Activated T-cell treated with anti-CD3 and anti-CD28 coated beads for 24 hours (primary cell): ENCODE measurements around the gene TOP1.
A peak's percentile ranks its signal among the peaks of the same experiment; 100 is the strongest.
"Not testable (repeated sequence)": the region's sequence is repeated elsewhere in the genome, so short reads cannot be mapped to it uniquely, and the experiment has no call there.

Source experiments
- DNase-seq: peaks from one replicate; pipeline ENCODE4 v3.0.0-alpha.2; 2020; ENCODE audit warnings: low read depth

TOP1 gene

GRCh38 chr20:41028359-41029149 lies at the start of gene TOP1:
TSS of gene TOP1 (plus strand) at chr20:41028822. CDS start at chr20:41029068, 246 bp downstream.
- DNase-seq = peak; percentile 99

- no peak for DNase-seq
Measured at GRCh38 chr20:40979247-40979646, 49.4 kb upstream of the TOP1 start.

- no peak for DNase-seq
Measured at GRCh38 chr20:40980106-40980827, 48.4 kb upstream of the TOP1 start.

- no peak for DNase-seq
Measured at GRCh38 chr20:40980828-40981310, 47.8 kb upstream of the TOP1 start.

GRCh38 chr20:40982415-40983145 lies 46.0 kb upstream of the TOP1 start:
- no peak for DNase-seq

- DNase-seq = no peak
Measured at GRCh38 chr20:40983898-40984297, 44.7 kb upstream of the TOP1 start.

- no peak for DNase-seq
Measured at GRCh38 chr20:40984496-40984895, 44.1 kb upstream of the TOP1 start.

- DNase-seq = no peak
Measured at GRCh38 chr20:40986774-40987173, 41.8 kb upstream of the TOP1 start.

- peak; percentile 65 for DNase-seq
Measured at GRCh38 chr20:40990542-40991120, 38.0 kb upstream of the TOP1 start.

GRCh38 chr20:40991181-40991889 lies 37.3 kb upstream of the TOP1 start:
- no peak for DNase-seq

GRCh38 chr20:40992349-40993113 lies 36.1 kb upstream of the TOP1 start:
- DNase-seq = no peak

- DNase-seq = no peak
Measured at GRCh38 chr20:40993794-40994540, 34.7 kb upstream of the TOP1 start.

GRCh38 chr20:40996326-40996725 lies 32.3 kb upstream of the TOP1 start:
- no peak for DNase-seq

- no peak for DNase-seq
Measured at GRCh38 chr20:40997116-40997515, 31.5 kb upstream of the TOP1 start.

- no peak for DNase-seq
Measured at GRCh38 chr20:40999841-41000240, 28.8 kb upstream of the TOP1 start.

- no peak for DNase-seq
Measured at GRCh38 chr20:41000628-41001027, 28.0 kb upstream of the TOP1 start.

GRCh38 chr20:41001497-41001896 lies 27.1 kb upstream of the TOP1 start:
- DNase-seq = no peak

GRCh38 chr20:41002842-41003142 lies 25.8 kb upstream of the TOP1 start:
- DNase-seq = no peak

- peak; percentile 55 for DNase-seq
Measured at GRCh38 chr20:41003143-41003935, 25.3 kb upstream of the TOP1 start.

- DNase-seq = not testable (repeated sequence)
Measured at GRCh38 chr20:41003936-41004294, 24.7 kb upstream of the TOP1 start.
